Stromal cell of bone marrow (primary cell): Measurements from ENCODE around the gene LRRC3C.
"Not testable (repeated sequence)": the region's sequence is repeated elsewhere in the genome, so short reads cannot be mapped to it uniquely, and the experiment has no call there.

Experiments
- DNase-seq: peaks from one replicate; pipeline ENCODE4 v3.0.0-alpha.2; 2012; ENCODE audit warnings: low read depth

The LRRC3C gene, protein sequence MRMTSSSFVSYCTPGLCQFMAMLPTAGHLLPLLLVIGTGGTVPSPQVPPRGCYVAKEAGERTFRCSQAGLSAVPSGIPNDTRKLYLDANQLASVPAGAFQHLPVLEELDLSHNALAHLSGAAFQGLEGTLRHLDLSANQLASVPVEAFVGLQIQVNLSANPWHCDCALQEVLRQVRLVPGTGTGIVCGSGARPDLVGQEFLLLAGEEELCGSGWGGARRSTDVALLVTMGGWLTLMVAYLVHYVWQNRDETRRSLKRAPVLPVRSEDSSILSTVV

DNA sequence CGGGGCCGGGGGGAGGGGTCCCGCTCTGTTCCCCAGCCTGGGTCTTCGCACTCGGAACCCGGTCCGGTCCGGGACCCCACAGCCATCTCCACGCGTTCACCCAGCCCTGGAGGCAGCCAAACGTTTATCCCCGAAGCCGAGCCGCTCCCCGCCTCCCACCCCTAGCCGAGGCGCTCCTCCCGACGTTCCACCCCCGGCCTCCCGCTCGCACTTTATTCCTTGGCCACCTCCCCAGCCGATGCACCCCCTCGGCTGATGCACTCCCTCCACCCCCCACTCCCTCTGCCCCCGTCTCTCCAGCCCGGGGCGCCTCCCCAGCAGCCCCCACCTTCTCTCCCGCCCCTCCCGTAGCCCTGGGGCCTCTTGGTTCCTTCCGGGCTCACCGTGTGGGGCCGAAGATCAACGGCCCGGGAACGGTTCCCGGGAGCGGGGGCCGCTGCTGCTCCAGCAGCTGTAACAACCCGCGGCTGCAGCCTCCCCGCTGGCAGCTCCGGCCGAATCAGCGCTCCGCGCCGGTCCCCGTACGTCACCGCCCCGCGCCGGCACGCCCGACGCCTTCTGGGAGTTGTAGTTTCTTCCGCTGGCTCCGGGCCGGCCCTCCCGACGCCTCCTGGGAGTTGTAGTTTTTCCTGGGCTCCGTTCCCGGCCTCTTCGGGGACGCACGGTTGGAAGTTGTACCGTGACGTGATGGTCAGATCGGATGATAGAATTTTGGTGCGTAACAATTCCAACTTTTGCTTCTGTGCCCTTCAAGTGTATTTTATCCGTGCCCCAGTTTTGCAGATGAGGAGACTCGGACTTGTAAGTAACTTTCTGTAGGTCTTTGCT, at the start of gene LRRC3C, which contains the start of gene ORMDL3:
TSS of gene LRRC3C (plus strand) at position 632 of the 828 bp plus-strand sequence. CDS start 13,792 bp downstream, outside the sequence.
TSS of gene ORMDL3 (minus strand) at position 501 of the 828 bp plus-strand sequence. CDS start 3,398 bp downstream, outside the sequence.
- peak; percentile 78 for DNase-seq

DNA sequence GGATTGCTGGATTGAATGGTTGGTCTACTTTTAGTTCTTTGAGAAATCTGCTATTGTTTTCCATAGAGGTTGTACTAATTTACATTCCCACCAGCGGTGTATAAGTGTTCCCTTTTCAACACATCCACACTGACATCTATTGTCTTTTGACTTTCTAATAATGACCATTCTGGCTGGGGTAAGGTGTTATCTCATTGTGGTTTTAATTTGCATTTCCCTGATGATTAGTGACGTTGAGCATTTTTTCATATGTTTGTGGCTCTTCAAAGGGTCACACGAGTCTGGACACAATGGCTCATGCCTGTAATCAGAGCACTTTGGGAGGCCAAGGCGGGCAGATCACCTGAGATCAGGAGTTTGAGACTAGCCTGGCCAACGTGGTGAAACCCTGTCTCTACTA, 41.4 kb upstream of the LRRC3C start:
- not testable (repeated sequence) for DNase-seq

DNA sequence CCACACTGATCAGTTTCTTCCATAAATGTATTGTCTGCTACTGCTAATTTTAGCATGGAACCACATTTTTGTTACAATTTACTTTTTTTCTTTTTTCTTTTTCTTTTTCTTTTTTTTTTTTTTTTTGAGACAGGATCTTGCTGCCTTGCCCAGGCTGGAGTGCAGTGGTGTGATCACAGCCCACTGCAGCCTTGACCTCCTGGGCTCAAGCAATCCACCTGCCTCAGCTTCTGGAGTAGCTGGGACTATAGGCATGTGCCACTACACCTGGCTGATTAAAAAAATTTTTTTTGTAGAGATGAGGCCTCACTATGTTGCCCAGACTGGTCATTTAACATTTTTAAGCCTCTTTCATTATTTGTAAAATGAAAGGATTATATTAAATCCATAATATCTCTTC, 40.5 kb upstream of the LRRC3C start:
- DNase-seq, result no peak

DNA sequence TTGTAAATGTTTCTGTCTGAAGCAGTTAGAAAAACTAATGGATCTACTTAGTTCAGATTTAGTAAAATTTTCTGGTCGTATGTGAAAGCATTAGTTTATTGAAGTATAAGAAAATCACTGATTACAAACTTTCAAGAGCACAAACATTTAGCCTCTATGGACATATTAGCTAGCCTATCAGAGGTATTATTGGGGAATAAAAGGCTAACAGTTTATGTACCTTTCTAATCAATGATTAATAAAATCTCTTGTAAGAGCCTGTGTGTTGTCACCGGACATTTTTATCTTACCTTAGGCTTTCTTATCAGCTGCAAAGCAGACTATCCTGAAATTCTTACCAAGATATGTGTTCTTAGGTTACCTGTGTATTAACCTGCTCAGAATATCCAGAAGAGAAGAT, 38.3 kb upstream of the LRRC3C start:
- no peak for DNase-seq

DNA sequence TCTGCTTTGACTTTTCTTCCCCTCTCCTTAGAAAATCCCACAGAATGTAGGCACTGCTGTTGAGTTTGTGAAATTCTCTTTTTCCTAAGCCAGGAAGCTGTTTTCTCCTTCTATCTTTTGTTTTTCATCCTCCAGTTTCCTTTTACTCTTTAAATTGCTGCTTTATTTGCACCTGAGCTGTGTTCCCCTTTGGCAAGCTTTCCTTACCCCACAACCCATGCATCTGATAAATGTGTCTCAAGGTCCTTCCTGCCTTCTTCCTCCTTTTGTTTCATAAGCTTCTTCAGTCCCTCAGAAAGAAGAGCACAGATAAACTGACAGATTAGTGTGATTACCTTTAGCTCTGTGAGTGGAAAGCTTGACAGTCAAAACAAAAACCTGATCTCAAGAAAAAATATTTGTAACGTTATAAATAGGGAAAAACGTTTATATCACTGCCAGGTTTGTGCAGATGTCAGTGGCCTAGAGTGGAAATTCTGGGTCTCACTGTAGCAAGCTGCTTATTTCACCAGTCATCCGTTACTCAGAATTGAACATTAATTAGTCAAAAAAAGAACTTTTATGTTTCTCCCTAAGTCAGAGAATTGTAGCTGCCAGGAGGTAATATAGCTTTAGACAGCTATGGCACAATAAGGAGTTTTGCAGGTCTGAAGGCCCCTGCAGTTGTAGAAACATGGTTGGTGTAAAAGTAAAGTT, 32.7 kb upstream of the LRRC3C start:
- no peak for DNase-seq

DNA sequence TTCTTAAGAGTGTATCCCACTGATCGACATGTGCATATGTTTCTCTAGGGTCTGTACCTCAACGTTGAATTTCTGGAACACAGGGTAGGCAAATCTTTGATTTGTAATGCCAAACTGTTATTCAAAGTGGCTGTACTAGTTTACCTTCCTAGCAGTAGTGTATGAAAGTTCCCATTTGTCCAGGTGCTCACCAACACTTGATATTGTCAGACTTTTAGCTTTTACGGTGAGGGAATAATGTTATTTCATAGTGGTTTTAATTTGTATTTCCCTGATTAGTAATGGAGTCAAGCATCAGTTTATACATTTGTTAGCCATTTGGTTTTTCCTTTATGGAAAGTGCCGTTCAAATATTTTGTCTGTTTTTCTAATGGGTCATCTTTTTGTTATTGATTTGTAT, 29.4 kb upstream of the LRRC3C start:
- no peak for DNase-seq

DNA sequence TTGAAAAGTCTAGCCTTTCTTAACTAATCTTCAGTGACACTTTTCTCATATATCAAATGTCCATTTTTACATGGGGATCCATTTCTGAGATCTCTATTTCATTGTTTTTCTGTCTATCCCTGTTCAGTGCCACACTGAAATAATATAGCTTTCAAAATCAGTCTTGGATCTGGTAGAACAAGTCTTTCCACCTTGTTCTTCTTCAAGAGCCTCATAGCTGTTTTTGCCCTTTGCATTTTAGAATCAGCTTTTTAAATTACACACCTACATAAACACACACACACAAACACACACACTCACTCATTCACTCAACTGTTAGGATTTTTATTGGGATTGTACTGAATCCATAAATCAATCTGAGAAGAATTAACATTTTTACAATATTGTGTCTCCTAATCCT, 28.3 kb upstream of the LRRC3C start:
- DNase-seq, result no peak

DNA sequence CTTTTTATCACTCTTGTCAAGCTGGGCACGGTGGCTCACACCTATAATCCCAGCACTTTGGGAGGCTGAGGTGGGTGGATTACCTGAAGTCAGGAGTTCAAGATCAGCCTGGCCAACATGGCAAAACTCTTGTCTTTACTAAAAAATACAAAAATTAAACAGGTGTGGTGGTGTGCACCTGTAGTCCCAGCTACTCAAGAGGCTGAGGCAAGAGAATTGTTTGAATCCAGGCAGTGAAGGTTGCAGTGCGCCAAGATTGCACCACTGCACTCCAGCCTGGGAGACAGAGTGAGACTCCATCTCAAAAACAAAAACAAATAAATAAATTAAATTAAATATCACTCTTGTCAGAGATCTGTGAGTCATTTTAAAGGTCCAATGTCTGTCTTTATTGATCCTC, 25.5 kb upstream of the LRRC3C start:
- DNase-seq, result not testable (repeated sequence)

DNA sequence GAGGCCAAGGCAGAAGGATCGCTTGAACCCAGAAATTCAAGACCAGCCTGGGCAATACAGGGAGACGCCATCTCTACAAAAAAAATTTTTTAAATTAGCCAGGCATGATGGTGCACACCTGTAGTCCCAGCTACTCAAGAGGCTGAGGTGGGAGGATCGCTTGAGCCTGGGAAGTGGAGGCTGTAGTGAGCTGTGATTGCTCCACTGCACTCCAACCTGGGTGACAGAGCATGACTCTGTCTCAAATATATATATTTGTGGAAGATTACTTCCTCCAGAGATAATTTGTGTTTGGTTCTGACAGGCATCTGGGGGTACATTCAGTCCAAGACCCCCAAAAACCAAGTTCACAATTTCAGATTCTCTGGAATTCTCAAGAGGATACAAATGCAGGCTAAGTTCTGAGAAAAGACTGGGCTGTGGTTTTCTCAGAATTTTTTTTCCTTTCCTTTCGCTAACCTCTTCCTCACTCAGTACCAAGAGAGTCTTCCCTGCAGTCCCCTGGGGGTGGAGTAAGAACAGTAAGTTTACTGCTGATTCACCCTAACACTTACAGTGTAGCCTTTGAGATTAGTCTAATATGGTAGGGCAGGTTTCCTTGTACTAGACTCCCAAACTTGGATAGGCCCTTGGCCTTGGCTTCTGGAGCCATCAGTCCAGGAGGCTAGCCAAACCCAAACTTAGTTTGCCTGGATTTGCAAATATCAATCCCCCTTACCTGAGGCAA, 24.2 kb upstream of the LRRC3C start:
- DNase-seq, result peak; percentile 31

DNA sequence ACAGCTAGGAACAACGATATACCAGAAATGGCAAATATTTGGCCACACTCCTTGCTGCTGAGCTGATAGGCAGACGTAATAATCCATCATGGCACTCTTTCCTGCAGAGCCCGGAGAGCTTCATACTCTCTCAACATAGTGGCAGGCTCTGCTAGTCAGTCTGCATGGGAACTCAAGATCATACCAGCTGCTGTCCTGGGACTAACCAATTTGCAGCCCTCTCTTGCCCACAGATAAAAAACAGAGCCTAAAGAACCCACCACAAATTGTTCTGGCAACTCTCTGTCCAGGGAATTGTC, 22.6 kb upstream of the LRRC3C start:
- DNase-seq, result no peak

DNA sequence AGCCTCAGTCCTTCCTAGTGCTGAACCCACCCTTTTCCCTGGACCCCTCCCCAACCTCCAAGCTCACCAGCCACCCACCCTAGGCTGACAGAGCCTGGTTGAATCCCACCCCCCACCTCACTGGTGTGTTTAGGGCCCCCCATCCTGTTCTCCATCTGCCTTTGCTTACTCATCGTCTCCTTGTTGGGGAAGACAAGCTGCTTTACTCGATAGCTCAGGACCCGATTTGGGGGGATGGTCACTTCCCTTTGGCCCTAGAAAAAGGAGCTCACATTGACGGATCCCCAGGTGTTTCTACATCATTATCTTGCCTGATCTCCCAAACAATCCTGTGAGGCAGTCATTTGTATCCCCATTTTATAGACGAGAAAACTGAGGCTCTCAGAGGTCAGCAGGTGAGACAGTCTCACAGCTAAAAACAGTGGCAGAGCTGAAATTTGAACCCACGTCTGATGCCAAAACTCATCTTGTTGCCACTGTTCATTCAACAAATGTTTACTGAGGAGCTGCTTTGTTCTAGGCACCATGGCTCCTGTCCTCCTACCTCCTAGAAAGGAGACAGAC, 18.7 kb upstream of the LRRC3C start:
- DNase-seq, result no peak

DNA sequence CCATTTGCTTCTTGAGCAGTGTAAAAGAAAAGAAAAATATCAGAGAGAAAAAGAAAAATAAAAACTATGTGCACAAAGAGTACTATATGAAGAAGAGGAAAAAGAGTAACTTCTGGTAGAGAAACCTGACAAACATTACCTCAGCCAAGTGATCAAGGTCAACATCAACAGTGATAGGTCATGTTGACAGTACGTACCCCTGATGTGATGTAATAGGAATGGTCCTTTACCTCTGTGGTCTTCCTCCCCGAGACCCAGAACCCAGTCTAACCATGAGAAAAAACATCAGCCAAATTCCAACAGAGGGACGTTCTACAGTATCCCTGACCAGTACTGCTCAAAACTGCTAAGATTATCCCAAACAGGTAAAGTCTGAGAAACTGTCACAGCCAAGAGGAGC, 13.5 kb upstream of the LRRC3C start:
- no peak for DNase-seq

DNA sequence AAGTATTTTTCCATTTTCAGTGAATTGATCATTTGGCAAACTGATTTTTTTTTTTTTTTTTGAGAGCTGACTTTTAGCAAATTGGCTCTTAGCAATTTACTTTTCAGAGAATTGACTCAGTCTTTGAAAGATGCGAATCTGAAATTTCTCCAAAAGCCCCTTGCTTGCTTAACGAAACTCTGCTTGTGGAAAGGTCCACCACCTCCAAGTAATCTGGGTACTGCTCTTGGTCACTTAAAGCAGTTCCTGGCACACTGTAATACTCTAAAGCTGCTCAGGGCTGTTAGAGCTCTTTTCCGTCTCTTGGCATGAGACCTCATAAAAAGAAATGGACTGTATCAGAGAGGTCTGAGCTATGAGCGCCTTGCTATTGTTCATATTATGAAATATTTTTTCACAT, 12.0 kb upstream of the LRRC3C start:
- no peak for DNase-seq

DNA sequence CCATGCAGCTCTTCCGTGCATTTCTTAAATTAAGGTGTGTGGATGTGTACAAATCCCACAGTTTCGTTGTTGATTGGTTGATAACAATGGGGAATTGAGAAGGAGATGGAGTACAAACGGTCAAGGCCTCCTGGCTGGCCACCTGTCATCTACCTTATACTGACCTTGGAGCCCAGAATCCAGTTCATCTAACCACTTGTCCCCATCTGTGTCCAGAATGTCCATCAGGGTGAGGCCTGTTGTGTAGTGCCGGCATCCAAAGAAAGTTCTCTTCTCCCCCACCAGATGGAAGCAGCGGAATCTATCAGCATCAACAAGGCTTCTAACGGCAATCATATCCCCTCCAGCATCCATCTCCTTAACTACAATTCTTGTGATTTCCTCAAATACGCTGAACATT, 10.6 kb upstream of the LRRC3C start:
- no peak for DNase-seq

DNA sequence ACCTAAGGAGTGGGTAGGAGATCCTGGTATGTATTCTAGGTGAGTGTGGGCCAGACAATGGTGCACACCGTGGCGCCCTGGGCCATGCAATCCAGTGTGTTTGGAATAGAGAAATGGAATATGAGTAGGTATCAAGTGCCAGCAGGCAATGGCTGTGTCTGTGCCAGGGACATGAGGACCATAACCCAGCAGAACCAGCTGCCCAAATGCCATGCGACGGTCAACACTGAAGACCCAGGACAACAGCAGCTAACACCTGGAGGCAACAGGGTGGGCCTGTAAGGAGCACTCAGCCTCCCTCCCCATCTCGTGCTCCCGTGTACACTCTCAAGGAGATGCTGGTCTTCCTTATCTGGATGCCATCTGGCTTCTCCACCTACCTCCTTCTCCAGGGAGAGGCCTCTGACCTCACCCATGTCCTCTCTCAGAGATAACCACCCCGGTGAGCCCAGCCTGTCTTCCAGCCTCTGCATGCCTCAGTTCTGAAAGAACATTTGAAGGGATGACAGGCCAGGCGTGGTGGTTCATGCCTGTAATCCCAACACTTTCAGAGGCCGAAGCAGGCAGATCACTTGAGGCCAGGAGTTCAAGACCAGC, 8.3 kb upstream of the LRRC3C start:
- no peak for DNase-seq

DNA sequence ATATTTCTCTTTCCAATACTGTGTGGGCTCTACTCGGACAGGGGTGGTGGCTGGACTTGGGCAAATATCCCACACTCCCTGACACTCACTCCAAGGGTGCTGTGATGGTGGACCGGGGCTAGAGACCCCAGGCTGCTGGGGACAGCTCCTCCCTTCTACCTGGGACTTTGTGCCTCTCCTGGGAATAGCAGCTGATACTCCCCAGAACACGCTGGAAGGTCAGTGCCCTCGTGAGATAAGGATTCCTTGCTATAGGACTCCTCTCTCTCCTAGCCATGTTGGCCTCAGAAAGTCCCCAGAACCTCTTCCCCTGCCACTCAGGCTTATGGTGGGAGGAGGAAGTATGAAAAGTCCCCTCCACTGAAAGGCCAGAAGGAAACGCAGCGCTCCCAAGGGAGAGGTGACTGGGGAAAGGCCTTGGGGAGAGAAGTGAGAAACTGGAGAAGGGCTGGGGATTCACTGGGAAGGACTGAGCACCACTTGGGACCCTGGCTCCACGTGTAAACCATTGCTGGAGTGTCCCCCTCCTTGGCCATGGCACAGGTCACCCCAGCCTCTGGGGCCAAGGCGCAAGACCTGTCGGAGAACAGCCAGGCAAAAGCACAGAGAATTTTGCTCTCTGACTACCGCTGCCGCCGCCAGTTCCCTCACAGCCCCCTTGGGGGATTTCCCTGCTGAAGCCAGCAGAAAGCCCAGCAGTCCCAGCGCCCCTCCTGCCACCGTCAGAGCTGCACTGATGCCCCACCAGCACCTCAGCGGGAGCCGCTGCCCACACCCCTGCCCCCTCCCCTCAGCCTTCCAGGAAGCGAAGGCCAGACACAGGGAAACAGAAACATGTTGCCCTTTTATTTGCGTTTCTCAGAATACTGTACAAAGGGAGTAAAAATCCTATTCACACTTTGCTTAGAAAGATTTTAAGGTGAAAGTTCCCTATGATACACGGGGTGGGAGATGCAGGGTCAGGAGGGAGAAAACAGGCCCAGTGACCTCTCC, 7.0 kb upstream of the LRRC3C start:
- DNase-seq, result no peak

DNA sequence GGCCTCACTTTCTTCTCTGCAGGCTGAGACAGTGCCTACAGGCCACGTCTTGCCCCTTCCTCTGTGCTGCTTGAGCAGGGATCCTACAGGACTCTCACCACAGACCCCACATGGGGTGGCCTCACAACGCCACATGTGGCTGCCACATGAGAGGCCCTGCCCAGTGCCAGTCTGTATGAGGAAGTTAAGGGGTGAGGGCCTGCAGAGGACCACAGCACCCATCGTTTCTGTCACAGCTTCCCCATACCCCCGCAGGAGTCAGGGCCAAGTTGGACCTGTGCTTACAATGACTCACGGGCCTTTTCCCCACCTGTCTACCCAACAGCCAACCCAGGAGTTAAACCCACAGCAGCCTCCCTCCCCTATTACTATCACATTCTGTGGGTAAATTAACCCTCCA, 6.2 kb upstream of the LRRC3C start:
- DNase-seq, result no peak

DNA sequence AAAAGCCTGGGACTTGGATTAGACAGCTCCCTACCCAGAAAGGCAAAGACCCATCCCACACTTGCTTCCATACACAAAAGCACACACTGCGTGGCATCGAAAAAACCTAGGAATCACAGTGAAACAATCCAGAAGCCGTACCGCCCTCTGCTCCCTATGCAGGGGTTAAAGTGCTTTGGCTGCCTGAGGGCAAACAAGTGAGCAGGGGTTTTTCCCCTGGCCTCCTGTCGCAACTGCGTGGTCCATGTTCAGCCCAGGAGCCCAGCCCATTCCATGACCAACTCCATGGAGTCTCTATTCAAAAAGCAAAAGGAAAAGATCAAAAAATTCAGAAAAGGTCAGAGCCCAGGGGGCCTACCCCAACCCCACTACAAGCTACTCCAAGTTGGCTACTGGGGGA, 5.5 kb upstream of the LRRC3C start:
- DNase-seq, result no peak

DNA sequence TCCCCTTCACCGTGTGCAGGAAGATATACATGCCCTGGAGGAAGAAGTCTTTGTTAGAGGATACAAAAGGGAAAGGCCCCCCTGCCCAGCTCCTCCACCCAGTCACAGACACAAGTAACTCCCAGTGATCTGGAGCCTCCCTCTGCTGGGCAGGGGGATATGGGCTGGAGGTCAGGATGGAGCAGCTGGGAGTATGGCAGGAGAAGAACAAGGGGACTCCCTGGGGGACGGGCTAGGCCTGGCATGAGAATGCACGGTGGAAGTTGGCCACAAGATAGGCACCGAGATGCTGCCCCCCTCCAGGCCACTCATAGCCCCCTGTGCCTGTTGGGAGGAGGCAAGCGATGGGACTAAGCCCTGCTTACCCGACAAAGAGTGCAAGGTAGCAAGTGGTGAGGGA, 4.3 kb upstream of the LRRC3C start:
- DNase-seq, result no peak
